Forelimb muscle (tissue), 1 donor: ENCODE data around the gene C19orf44. TPM values are rescaled to one million over a fixed set of nuclear protein-coding genes. Genes with fewer than 3 reads are reported as not detected.
"Not testable (repeated sequence)": the region's sequence is repeated elsewhere in the genome, so short reads cannot be mapped to it uniquely, and the experiment has no call there.

Experiments used
- DNase-seq: peaks from one replicate; pipeline ENCODE4 v3.0.0-alpha.2; 2013; ENCODE audit warnings: low read depth
- polyA plus RNA-seq: library from polyadenylated mRNA; unstranded; fragments of 120-200 nt; gene quantifications from one replicate; pipeline ENCODE4 v1.2.1, GENCODE V29; 2013; ENCODE audit not compliant: insufficient read length

Gene C19orf44
- polyA plus RNA-seq, 1 donor = 5.6 TPM

- DNase-seq = no peak
Observed at GRCh38 chr19:16535381-16535780, 39.2 kb downstream of the C19orf44 start.

DNA sequence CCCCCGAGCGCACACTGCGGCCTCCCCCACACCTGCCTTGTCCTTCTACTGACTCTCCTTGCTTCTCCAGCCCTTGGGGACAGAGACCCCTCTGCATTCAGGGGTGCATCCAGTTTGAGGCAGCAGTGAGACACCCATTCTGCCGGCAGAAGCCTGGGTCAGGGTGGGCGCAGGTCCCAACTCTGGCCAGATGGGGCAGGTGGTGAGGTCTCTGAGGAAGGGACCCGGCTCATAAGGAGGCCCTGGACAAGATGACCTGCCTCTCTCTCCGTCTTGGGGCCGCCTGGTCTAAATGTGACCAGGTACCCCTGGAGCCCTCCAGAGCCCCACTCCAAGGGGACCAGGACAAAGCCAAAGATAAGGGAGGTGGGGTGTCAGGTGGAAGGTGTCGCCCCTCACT lies 39.9 kb downstream of the C19orf44 start:
- no peak for DNase-seq

DNA sequence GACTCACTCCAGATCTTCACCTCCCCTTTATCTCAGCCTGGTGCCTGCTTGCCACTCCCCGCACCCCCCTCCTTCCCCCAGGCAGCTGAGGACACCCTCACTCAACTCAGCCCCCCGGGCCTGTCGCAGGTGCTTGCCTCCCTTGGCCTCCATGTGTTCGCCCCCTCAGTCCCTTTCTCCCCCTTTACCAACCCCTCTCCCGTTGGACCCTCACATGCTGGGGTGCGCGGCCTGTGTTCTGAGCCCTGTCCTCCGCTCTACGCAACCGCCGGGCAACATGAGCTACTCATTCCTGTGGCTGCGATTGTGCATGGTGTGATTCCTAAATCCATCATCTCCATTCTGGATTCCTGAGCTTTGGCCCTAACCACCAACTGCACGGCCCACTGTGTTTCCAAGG lies 40.9 kb downstream of the C19orf44 start:
- DNase-seq = no peak

GRCh38 chr19:16540948-16541347 lies 44.8 kb downstream of the C19orf44 start:
- DNase-seq = no peak

- DNase-seq = no peak
Observed at GRCh38 chr19:16541526-16542044, 45.4 kb downstream of the C19orf44 start.

GRCh38 chr19:16542045-16542909 lies 46.1 kb downstream of the C19orf44 start, which contains the start of gene CHERP:
TSS of gene CHERP (minus strand) at chr19:16542437. CDS start at chr19:16542378, 59 bp downstream.
- peak; percentile 86 for DNase-seq

DNA sequence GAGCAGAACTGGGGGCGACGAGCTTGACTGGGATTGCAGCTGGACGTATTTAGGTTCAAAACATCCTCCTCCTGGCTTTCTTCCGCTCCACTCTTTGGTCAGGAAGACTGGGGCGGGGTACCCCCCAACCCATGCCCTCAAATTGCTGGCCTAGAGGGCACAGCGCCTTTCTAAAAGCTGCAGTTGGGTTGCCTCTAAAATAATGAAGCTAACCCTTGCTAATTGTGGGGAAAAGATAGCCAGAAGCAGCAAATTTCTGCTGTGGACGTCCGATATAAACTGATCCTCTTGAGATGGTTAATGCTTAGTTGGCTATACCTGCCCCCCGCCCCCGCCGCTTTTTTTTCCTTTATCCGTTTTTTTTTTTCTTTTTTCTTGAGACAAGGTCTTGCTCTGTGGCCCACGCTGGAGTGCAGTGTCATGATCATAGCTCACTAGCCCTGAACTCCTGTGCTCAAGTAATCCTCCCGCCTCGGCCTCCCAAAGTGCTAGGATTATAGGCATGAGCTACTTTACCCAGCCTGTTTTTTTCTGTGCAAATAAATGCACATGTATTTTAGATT lies 46.8 kb downstream of the C19orf44 start:
- DNase-seq = no peak

DNA sequence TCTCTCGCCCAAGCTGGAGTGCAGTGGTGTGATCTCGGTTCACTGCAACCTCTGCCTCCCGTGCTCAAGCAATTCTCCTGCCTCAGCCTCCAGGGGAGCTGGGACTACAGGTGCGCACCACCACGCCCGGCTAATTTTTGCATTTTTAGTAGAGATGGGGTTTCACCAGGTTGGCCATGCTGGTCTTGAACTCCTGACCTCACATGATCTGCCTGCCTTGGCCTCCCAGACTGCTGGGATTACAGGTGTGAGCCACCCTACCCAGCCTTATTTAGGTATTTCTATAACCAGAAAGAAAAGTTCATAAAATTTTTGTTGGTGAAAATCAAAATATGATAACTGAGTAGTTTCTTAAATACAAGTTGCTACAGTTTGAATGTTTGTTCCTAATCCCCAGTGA lies 47.5 kb downstream of the C19orf44 start:
- not testable (repeated sequence) for DNase-seq

GRCh38 chr19:16544473-16545231 lies 48.5 kb downstream of the C19orf44 start:
- DNase-seq = no peak

DNA sequence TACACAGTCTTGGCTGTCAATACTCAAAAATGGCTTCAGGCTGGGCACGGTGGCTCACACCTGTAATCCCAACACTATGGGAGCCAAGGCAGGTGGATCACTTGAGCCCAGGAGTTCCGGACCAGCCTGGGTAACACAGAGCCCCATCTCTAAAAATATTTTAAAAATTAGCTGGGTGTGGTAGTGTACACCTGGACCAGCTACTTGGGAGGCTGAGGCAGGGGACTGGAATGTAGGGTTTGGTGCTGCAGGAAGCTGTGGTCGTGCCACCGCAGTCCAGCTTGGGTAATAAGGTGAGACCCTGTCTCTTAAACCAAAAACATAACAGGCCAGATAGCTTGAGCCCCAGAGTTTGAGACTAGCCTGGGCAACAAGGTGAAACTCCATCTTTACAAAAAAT lies 52.8 kb downstream of the C19orf44 start:
- DNase-seq = no peak

DNA sequence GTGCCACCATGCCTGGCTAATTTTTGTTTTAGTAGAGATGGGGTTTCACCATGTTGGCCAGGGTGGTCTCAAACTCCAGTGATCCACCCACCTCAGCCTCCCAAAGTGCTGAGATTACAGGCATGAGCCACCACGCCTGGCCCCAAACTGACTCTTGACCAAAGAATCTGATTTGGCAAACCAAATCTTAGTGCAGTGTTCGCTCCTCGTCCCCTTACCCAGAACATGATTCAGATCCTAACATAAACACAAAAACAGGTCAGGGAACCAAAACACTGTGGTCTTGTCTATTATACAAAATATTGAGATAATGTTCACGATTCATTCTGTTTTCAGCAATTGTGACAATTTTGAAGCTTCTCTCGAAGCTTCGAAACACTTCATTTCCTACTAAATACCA lies 55.7 kb downstream of the C19orf44 start:
- DNase-seq = not testable (repeated sequence)

- DNase-seq = no peak
Observed at GRCh38 chr19:16554776-16555175, 58.6 kb downstream of the C19orf44 start.

- DNase-seq = no peak
Observed at GRCh38 chr19:16559780-16560276, 63.6 kb downstream of the C19orf44 start.

- no peak for DNase-seq
Observed at GRCh38 chr19:16561382-16561781, 65.2 kb downstream of the C19orf44 start.

DNA sequence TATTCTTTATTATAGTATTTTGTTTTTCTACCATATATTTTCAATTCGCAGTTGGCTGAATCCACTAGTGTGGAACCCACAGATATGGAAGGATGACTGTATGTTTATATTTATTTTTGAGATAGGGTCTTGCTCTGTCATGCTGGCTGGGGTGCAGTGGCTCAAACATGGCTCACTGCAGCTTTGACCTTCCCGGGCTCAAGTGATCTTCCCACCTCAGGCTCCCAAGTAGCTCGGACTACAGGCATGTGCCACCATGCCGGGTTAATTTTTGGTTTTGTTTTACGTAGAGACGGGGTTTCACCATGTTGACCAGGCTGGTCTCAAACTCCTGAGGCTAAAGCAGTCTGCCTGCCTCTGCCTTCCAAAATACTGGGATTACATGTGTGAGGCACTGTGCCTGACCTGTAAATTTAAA lies 66.4 kb downstream of the C19orf44 start:
- no peak for DNase-seq

DNA sequence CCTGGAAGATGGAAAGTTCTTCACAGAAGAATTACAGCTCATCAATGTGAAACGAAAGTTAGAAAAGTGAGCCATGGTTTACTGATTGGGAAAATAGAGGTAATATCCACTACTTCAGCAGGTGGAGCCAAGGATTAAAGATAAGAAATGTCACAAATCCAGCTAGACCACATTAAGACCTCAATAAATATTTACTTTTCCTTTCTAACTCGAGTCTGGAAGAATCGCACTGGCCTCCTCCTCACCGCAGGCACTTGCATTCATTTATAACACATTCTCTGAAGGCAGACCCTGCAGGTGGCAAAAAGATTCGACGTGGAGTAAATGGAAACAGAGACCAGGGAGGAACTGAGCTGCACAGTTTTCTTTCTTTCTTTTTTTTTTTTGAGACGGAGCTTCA lies 68.6 kb downstream of the C19orf44 start:
- no peak for DNase-seq

- no peak for DNase-seq
Observed at GRCh38 chr19:16566161-16566560, 70.0 kb downstream of the C19orf44 start.

GRCh38 chr19:16566702-16567101 lies 70.5 kb downstream of the C19orf44 start:
- DNase-seq = no peak

DNA sequence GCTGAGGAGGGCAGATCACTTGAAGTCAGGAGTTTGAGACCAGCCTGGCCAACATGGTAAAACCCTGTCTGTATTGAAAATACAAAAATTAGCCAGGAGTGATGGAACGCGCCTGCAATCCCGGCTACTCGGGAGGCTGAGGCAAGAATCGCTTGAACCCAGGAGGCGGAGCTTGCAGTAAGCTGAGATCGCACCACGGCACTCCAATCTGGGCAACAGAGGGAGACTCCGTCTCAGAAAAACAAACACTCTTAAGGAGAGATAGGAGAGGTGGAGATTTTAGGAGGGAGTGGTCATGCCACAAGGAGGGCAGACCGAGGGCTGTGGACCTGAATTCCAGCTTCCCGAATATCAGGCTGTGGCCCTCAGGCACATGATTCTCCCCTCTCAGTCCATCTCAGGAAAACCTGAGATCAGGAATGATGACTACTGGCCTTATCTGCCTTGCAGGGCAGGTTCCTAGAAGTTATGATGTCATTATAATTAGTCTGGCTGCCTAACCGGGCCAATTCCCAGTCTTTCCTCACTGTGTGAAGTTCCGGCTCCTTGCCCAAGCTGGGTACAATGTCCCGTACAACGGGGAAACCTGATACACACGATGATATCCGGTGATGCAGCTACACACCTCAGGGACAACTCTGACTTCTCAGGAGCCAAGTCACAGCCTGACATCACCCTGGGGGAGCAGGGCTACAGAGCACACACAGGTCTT lies 73.6 kb downstream of the C19orf44 start:
- DNase-seq = no peak
